GM21786 (cell line): ENCODE measurements around the gene KDSR.

ENCODE experiments used
- ATAC-seq: cut with Tn5 transposase; IDR thresholded peaks from one replicate; pipeline ENCODE4 v1.9.1; 2021; ENCODE audit not compliant: unreplicated experiment

The KDSR gene

GRCh38 chr18:63307551-63308200 is 59.3 kb downstream of the KDSR start:
- ATAC-seq = no peak

GRCh38 chr18:63306819-63307550 is 60.0 kb downstream of the KDSR start:
- no peak for ATAC-seq

DNA sequence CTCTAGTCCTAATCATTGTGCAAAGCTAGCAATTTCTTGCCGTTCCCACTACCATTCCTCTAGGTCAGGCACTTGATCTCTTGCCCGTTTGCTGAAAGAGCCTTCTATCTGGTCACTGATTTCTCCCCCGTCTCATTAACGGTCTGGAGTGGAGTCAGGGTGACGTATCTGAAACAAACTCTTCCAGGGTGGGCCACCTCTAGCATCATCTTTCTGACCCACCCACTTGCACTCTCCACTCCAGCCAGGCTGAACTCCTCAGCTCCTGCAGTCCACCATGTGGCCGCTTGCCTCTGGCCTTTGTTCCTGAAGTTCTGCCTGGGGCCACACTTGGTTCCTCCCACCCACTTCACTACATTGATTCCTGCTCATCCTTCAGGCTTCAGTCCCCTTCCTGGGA is 60.8 kb downstream of the KDSR start:
- ATAC-seq = no peak

GRCh38 chr18:63303547-63303946 is 63.5 kb downstream of the KDSR start:
- ATAC-seq = no peak

DNA sequence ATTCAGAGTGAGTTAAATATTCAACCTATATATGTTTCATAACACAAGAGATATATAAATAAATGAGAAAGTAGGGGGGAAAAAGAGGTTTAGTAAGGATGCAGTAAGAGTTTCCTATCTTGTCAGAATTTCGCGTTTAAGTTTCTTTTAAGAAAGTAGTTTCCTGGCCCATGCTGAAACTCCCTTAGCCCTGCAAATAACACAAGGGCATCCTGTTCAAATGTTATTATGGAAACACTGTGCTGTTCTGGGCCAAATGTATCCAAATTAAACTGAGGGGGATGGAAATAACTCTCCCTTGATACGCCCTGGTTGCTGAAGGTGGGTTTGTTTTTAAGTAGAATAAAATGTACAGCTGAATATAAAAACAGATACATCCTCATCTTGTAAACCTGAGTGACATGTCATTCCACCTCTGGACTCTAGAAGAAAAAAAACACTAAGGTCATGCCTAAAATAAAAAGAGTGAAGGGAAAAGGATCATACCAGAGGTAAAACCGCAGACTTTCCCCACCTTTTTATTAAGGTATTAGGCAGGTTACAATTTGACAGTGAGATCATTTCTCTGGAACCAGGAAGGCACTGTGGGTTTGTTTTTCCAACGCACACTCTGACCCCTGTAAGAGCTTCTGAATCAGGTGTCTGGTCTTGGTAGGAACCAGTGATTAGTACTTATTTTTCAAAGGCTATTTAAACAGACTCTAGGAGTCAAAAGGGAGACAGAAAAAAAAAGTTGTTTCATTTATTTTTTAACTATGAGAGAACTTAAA is 64.2 kb downstream of the KDSR start:
- no peak for ATAC-seq

DNA sequence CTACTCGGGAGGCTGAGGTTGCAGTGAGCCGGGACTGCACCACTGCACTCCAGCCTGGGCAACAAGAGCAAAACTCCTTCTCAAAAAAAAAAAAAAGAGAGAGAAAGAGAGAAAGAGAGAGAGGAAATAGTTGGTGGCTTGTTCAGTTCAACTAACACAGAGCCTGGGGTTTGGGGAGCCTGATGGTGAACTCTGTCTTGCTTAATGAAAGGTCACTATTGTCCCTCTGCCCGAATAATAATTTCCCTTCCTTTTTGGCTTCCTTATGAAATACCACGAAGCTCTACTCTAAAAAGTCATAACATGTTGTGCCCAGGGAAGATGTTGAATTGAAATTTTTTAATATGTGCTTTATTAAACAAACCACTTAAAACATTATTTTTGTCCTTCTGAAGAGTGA is 64.8 kb downstream of the KDSR start:
- no peak for ATAC-seq

DNA sequence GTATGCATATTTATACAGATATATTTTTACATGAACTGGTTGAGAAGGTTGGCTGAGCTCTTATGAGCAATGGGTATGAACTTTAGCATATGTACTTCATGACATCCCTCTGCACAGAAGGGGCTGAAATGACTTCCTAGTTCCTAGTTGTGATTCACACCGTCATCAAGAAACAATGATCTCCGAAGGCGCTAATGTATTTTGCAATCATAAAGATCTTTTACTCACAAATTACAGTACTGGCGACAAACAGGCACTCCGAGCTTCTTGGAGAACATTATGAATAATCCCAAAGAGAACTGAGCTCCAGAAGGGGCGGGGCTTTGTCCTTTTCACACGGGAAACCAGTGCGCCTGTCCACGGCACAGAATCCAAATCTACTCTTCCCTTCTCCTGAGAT is 65.6 kb downstream of the KDSR start:
- no peak for ATAC-seq

GRCh38 chr18:63299837-63300745 is 66.9 kb downstream of the KDSR start:
- ATAC-seq = no peak

DNA sequence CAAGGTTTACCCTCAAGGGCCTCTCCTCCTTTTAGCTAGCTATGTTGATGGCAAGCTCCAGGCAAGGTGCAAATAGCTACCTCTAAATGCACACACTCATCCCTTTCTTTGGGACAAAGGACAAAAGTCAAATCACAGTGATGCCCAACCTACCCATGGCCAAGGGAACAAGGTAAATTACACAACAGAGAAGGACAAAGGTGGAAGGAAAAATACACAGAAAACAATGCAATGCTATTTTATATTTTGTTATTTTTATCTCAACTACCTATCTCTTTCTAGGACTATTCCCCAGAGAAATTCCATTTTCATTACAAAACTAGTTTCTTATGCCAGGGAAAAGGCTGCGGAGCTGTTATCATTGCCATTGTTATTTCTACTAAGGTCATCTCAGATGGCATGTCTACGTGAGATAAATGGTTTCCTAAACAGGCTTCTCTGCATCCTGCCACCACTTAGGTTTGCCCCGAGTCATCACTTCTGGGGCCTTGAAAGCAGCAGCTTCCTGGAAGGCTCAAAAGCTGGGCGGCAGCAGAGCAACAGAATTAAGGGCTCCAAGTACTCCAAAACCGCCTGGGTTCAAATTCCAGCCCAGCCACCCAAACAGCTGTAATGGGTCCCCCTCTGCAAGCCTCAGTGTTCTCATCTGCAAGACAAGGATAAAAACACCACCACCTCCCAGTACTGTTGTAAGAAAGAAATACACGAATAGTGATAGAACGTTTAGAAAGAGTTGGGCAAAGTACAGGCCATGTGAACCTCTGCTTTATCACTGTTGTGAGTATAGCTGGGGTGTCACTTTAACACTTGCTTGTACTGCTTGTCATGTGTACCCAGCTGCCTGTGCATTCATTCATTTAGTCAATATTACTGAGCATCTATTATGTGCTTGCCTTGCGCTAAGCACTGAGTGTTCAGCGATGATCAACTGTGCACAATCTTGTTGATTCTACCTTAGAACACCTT is 68.3 kb downstream of the KDSR start:
- ATAC-seq = no peak

DNA sequence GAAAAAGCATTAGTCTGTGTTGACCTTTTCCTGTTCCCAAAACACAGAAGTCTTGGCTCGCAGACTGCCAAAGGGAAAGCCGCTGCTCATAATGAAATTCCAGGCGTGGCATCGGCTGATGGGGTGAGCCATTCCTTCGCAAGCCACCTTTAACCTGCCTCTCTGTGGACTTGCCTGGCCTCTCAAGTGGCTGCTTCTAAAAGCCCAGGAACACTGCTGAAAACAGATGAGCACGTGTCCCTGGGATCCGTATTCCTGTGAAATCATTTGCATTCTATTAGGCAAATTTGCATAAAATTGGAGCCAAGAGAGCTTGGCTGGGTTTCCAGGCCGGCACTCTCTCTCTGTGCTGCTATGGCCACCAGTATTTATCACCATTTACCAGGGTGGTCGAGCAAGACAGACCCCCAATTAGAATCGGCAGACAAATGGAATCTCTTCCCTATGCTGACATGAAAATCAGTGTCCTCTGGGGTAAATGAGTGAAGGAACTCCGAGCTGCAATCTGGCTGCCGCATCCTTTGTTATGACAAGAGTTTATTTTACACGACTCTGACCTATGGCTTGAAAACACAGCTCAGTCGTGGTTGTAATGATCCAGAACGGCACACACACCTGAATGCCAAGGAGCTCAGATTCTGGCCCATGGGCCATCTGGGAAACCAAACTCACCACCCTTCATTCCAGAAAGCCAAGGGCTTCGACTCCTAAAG is 69.2 kb downstream of the KDSR start:
- no peak for ATAC-seq

- ATAC-seq = no peak
These were observed 73.1 kb downstream of the KDSR start for GRCh38 chr18:63293935-63294334.

DNA sequence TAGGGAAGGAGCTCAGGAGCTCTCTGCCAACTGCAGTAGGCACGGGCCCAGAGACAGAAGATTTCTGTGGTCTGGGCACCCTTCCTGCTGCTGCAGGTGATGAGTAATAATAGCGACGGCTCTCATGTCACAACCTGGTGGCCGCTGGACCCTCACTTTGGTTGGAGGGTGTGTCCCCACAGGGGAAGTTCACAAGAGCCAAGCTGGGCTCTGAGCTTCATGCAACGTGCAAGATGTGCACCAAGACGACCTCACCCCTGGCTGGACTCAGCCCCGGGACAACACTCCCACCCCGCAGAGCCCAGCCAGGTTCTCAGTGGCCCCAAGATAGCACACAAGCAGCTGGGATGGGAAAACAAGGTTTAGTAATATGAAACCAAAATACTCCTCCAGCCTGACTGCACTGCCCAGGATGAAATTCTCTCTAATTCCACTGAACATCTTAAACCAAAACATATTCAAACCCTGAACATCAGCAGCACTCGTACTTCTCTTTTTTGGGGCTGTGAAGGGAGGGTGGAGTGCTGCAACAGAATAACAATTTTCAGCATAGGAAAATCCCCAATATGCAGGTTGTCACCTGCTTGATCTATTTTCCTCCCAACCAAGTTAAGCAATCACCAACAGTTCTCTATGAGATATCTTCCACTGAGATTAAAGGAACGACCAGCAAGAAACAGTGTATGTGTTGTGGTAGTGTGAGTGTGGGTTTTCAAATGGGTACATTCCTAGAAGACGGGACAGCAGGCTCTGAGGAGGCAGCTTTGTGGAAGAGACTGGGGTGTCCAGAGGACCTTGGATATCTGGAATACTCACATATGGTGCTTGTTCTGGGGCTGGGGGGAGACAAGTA is 73.9 kb downstream of the KDSR start:
- ATAC-seq = peak; percentile 77

- no peak for ATAC-seq
These were observed 75.7 kb downstream of the KDSR start for GRCh38 chr18:63291278-63291677.

DNA sequence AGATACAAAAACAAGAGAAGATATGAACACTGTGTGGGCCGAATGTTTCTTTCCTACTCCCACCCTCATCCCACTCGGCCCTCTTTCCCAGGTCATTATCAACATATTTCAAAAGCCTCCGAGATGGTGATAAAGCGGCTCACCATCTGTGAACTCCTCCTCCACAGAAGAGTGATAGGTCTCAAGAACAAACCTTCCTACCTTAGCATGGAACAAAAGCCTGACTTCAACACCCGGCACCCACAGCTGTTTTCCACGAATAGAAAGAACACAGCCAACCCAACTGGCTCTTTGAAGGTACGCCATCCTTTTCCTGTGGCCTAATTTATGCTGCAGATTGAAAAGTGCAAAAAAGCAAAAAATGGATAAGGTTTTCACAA is 76.2 kb downstream of the KDSR start:
- no peak for ATAC-seq

DNA sequence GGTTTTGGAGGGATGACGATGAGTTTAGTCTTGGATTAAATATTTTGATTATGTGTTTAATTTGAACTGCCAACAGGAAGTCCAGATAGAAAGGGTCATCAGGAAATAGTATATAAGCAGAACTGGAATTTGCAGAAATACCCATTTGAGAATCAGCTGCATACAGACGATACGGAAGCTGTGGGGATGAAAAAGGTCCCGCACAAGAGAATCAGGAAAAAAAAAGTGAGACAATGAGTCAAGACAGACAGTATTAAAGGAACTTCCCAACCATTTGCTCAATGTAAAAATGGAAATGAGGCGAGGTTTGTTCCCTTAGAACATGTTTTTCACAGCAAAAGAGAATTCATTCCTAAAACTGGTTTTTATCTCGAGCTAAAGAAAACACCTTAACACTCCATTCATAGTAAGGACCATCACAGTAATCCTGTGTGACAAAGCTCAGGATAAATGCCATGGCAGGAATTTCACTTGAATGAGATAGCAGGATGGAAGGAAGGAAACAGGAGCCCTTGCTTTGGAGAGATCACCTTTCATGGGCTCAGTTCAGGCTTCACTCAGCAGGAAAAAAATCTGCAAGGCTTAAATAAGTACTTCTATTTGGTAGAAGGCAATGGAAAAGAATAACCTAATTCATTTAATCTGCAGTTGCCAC is 76.7 kb downstream of the KDSR start:
- ATAC-seq = no peak

DNA sequence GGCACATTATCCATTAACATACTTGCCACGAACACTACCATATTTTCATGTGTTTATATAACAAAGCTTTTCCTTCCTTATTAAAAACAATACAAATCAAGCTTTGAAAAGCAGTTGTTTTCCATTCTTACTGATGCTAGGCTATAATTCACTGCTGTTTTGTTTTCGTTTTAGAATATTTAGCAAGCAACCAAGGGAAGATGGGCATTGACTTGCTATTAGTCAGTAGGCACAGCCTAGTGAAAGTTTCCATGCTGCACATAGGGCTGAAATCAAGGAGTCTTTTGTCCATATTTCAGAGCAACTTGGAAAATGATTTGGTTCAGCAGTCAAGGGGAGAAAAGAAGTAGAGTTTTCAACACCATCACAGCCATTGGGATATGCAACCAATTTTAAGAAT is 78.7 kb downstream of the KDSR start:
- ATAC-seq = no peak

DNA sequence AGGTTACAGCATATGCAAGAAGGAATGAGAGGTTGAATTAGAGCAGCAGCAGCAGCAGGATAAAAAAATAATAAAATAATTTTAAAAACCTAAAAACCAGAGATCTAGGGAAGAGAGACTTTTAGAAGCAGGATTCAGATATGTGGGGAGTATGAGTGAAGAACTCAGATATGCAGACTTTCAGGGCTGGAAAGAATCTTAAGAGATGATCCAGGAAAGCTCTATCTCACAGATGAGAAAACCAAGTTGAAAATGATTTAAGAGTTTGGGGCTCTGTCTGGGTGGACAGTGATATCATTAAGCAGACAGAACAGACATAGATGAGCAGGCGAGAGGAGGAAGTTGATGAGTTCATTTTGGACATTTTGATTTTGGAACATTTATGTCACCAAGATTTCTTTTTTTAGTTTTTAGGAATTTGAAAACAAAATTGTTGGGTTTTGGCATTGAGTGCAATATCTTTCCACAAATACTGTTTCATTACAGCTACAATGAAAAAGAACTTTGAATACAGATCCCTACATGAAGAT is 79.2 kb downstream of the KDSR start:
- no peak for ATAC-seq

DNA sequence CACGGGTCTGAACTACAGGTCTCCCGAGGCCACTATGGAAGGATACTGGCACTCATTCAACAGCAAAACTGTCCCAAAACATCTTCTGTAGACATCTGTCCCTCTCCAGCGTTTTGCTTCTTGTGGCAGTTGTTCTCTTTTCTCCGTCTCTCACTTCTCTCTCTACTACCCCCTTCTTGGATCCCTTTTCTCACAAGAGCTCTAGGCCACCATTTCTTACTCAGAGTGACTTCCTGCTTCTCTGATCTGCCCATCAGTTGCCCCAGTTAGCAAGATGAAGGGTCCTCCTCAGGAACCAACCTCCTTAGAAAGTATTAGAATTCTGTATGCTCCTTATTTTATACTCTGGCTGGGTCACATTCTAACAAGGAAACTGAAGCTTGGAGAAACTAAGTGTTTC is 80.1 kb downstream of the KDSR start:
- no peak for ATAC-seq
